Neural cell (in vitro differentiated cells): Measurements from ENCODE around the gene PLAC8. TPM values are rescaled to one million over a fixed set of nuclear protein-coding genes. Genes with fewer than 3 reads are reported as not detected.

Experiments used
- H2AFZ ChIP-seq: fragments of 200-600, 300-800 bp; sonication (generic), shearing (Covaris generic); 2 replicates; pipeline ENCODE4 v1.6.0; 2014; ENCODE audit warnings: low read depth, mild to moderate bottlenecking, antibody characterized with exemption, low read length, moderate library complexity
- H3F3A ChIP-seq: fragments of 200-600 bp; shearing (Covaris generic); 2 replicates; pipeline ENCODE4 v1.6.1; 2016; ENCODE audit warnings: mild to moderate bottlenecking, moderate library complexity, mixed read lengths, antibody characterized with exemption, low read length; ENCODE audit not compliant: insufficient read depth, poor library complexity, severe bottlenecking
- H3K27ac ChIP-seq: fragments of 200-600, 300-800 bp; sonication (generic), shearing (Covaris generic); 2 replicates; pipeline ENCODE4 v1.5.1; 2014; ENCODE audit warnings: mild to moderate bottlenecking, low read length, moderate library complexity
- H3K27me3 ChIP-seq: fragments of 300-800, 200-600 bp; sonication (generic), shearing (Covaris generic); 2 replicates; pipeline ENCODE4 v1.6.0; 2014; ENCODE audit warnings: mild to moderate bottlenecking, low read depth, low read length, moderate library complexity; ENCODE audit not compliant: insufficient read depth
- H3K36me3 ChIP-seq: fragments of 300-800, 200-600 bp; sonication (generic), shearing (Covaris generic); 2 replicates; pipeline ENCODE4 v1.5.1; 2014; ENCODE audit warnings: mild to moderate bottlenecking, antibody characterized with exemption, low read length, moderate library complexity; ENCODE audit not compliant: insufficient read depth
- H3K4me2 ChIP-seq: fragments of 300-800, 200-600 bp; sonication (generic), shearing (Covaris generic); 2 replicates; pipeline ENCODE4 v1.6.0; 2014; ENCODE audit warnings: mild to moderate bottlenecking, low read length
- H3K4me3 ChIP-seq: fragments of 300-800, 200-600 bp; sonication (generic), shearing (Covaris generic); 2 replicates; pipeline ENCODE4 v1.5.1; 2014; ENCODE audit warnings: mild to moderate bottlenecking, low read length, moderate library complexity
- H3K79me2 ChIP-seq: fragments of 200-600 bp; shearing (Covaris generic); replicated peaks from 2 replicates; pipeline ENCODE4 v1.6.0; 2014; ENCODE audit warnings: mild to moderate bottlenecking, low read length, moderate library complexity; ENCODE audit not compliant: insufficient read depth
- H3K9ac ChIP-seq: fragments of 300-800, 200-600 bp; sonication (generic), shearing (Covaris generic); 2 replicates; pipeline ENCODE4 v1.6.1; 2016; ENCODE audit warnings: mild to moderate bottlenecking, low read length, mixed read lengths
- H3K9me2 ChIP-seq: fragments of 200-600 bp; shearing (Covaris generic); 2 replicates; pipeline ENCODE4 v1.6.1; 2016; ENCODE audit warnings: mild to moderate bottlenecking, low read length, mixed read lengths; ENCODE audit not compliant: insufficient read depth
- H3K9me3 ChIP-seq: fragments of 200-600, 300-800 bp; sonication (generic), shearing (Covaris generic); 2 replicates; pipeline ENCODE4 v1.6.1; 2016; ENCODE audit warnings: mild to moderate bottlenecking, mixed run types, low read length, moderate library complexity, mixed read lengths
- H4K20me1 ChIP-seq: fragments of 200-600 bp; shearing (Covaris generic); 2 replicates; pipeline ENCODE4 v1.6.1; 2016; ENCODE audit warnings: mild to moderate bottlenecking, mixed run types; ENCODE audit not compliant: insufficient read depth
- EP300 ChIP-seq: fragments of 450-650 bp; conservative IDR thresholded peaks from 2 replicates; pipeline ENCODE4 v1.6.1; 2014; ENCODE audit warnings: antibody characterized with exemption, mild to moderate bottlenecking, moderate library complexity; ENCODE audit not compliant: poor library complexity, severe bottlenecking
- EZH2 ChIP-seq: fragments of 200-600, 300-800 bp; shearing (Covaris generic), sonication (generic); IDR thresholded peaks from 2 replicates; pipeline ENCODE4 v1.6.1; 2014; ENCODE audit warnings: antibody characterized with exemption, low read length, borderline replicate concordance, mild to moderate bottlenecking; ENCODE audit not compliant: insufficient read depth, poor library complexity, severe bottlenecking
- MXI1 ChIP-seq: fragments of 450-650 bp; conservative IDR thresholded peaks from 2 replicates; pipeline ENCODE4 v1.6.1; 2014; ENCODE audit warnings: antibody characterized with exemption, mild to moderate bottlenecking; ENCODE audit not compliant: poor library complexity, severe bottlenecking
- POLR2AphosphoS5 ChIP-seq: IDR thresholded peaks from 2 replicates; pipeline ENCODE4 v1.6.1; 2012
- RAD21 ChIP-seq: fragments of 450-650 bp; conservative IDR thresholded peaks from 2 replicates; pipeline ENCODE4 v1.6.1; 2014; ENCODE audit warnings: antibody characterized with exemption, mild to moderate bottlenecking, moderate library complexity
- REST ChIP-seq: IDR thresholded peaks from 2 replicates; pipeline ENCODE4 v1.6.1; 2012; ENCODE audit warnings: borderline replicate concordance
- SMC3 ChIP-seq: fragments of 450-650 bp; conservative IDR thresholded peaks from 2 replicates; pipeline ENCODE4 v1.6.1; 2014; ENCODE audit warnings: antibody characterized with exemption, mild to moderate bottlenecking, moderate library complexity; ENCODE audit not compliant: poor library complexity
- TAF1 ChIP-seq: IDR thresholded peaks from 2 replicates; pipeline ENCODE4 v1.6.1; 2012; ENCODE audit warnings: low read depth
- polyA plus RNA-seq: library from polyadenylated mRNA; depleted of rRNA; stranded (reverse); fragments of >200 nt; gene quantifications from 2 replicates; pipeline ENCODE4 v1.2.3, GENCODE V29; 2014
- TF ChIP-seq, protein P1 (sequence below): fragments of 450-650 bp; IDR thresholded peaks from 2 replicates; pipeline ENCODE4 v1.5.1; 2014; ENCODE audit warnings: antibody characterized with exemption, mild to moderate bottlenecking, moderate library complexity; ENCODE audit not compliant: poor library complexity, severe bottlenecking

Gene PLAC8
- polyA plus RNA-seq, 1 donor from 2014 or later: not detected

- TF ChIP-seq EP300 (no peak), POLR2AphosphoS5 (no peak), EZH2 (no peak), REST (no peak), SMC3 (no peak), MXI1 (no peak), TAF1 (no peak), RAD21 (no peak)
- TF ChIP-seq, protein P1, sequence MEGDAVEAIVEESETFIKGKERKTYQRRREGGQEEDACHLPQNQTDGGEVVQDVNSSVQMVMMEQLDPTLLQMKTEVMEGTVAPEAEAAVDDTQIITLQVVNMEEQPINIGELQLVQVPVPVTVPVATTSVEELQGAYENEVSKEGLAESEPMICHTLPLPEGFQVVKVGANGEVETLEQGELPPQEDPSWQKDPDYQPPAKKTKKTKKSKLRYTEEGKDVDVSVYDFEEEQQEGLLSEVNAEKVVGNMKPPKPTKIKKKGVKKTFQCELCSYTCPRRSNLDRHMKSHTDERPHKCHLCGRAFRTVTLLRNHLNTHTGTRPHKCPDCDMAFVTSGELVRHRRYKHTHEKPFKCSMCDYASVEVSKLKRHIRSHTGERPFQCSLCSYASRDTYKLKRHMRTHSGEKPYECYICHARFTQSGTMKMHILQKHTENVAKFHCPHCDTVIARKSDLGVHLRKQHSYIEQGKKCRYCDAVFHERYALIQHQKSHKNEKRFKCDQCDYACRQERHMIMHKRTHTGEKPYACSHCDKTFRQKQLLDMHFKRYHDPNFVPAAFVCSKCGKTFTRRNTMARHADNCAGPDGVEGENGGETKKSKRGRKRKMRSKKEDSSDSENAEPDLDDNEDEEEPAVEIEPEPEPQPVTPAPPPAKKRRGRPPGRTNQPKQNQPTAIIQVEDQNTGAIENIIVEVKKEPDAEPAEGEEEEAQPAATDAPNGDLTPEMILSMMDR: no peak
- peaks cover 9% of the 10 kb centered on the region for H3K9me3 ChIP-seq
- no peak overlapping the region for H2AFZ ChIP-seq
- H3K27me3 ChIP-seq: no peaks in the 10 kb centered on the region
- no peak overlapping the region for H3K9ac ChIP-seq
- no peaks in the 10 kb centered on the region for H3K79me2 ChIP-seq
- H3K4me3 ChIP-seq: no peak overlapping the region
- no peaks in the 10 kb centered on the region for H4K20me1 ChIP-seq
- no peaks in the 10 kb centered on the region for H3F3A ChIP-seq
- no peaks in the 10 kb centered on the region for H3K9me2 ChIP-seq
- H3K27ac ChIP-seq: no peak overlapping the region
- no peak overlapping the region for H3K4me2 ChIP-seq
- H3K36me3 ChIP-seq: no peaks in the 10 kb centered on the region
These were observed 11.2 kb upstream of the PLAC8 start for GRCh38 chr4:83125738-83126141.

GRCh38 chr4:83124111-83124780 lies 9.7 kb upstream of the PLAC8 start:
- Histone ChIP-seq H4K20me1 (no peaks in the 10 kb centered on the region), H3F3A (no peaks in the 10 kb centered on the region), H2AFZ (no peak overlapping the region), H3K79me2 (no peaks in the 10 kb centered on the region), H3K9me2 (no peaks in the 10 kb centered on the region), H3K4me2 (no peak overlapping the region), H3K4me3 (no peak overlapping the region), H3K9ac (no peak overlapping the region), H3K27ac (no peak overlapping the region), H3K9me3 (peaks cover 9% of the 10 kb centered on the region), H3K27me3 (no peaks in the 10 kb centered on the region), H3K36me3 (no peaks in the 10 kb centered on the region)
- TF ChIP-seq REST (no peak), SMC3 (no peak), TAF1 (no peak), EZH2 (no peak), POLR2AphosphoS5 (no peak), EP300 (no peak)
- TF ChIP-seq, protein P1: no peak
